Mesenchymal stem cell (in vitro differentiated cells and primary cell): ENCODE data around the gene SLC44A5.
"Not testable (repeated sequence)": the region's sequence is repeated elsewhere in the genome, so short reads cannot be mapped to it uniquely, and the experiment has no call there.

Experiments used
- DNase-seq: peaks from one replicate; pipeline ENCODE4 v3.0.0-alpha.2; 2013
- H2AFZ ChIP-seq: one replicate; pipeline ENCODE4 v1.6.1; 2013; ENCODE audit warnings: low read depth, mild to moderate bottlenecking, control low read depth, inconsistent platforms, low read length, moderate library complexity
- H2AK5ac ChIP-seq: 2 replicates; pipeline ENCODE4 v1.6.1; 2013; ENCODE audit warnings: low read length, moderate library complexity, mild to moderate bottlenecking, inconsistent platforms; ENCODE audit not compliant: severe bottlenecking
- H2BK120ac ChIP-seq: one replicate; pipeline ENCODE4 v1.6.1; 2013; ENCODE audit warnings: low read depth, mild to moderate bottlenecking, inconsistent platforms, low read length, moderate library complexity
- H2BK12ac ChIP-seq, 2 experiments: one replicate each; pipeline ENCODE4 v1.6.1; 2013; ENCODE audit warnings: inconsistent platforms in 2 of 2, low read length in 2 of 2, mild to moderate bottlenecking in 2 of 2, moderate library complexity in 2 of 2, control low read depth in 1 of 2
- H2BK15ac ChIP-seq: one replicate; pipeline ENCODE4 v1.6.1; 2013; ENCODE audit warnings: mild to moderate bottlenecking, low read depth, inconsistent platforms; ENCODE audit not compliant: poor library complexity, severe bottlenecking
- H2BK5ac ChIP-seq: 2 replicates; pipeline ENCODE4 v1.6.1; 2013; ENCODE audit warnings: low read depth, mild to moderate bottlenecking, low read length, control low read depth, inconsistent platforms; ENCODE audit not compliant: poor library complexity, severe bottlenecking
- H3K14ac ChIP-seq, 2 experiments: one replicate each; pipeline ENCODE4 v1.6.1; 2013; ENCODE audit warnings: inconsistent platforms in 2 of 2, low read length in 2 of 2, control low read depth in 1 of 2, mild to moderate bottlenecking in 1 of 2, moderate library complexity in 1 of 2
- H3K18ac ChIP-seq, 2 experiments: one replicate each; pipeline ENCODE4 v1.6.1; 2013; ENCODE audit warnings: inconsistent platforms in 2 of 2, low read length in 2 of 2, control low read depth in 1 of 2, low read depth in 1 of 2, mild to moderate bottlenecking in 1 of 2
- H3K23ac ChIP-seq, 2 experiments: one replicate each; pipeline ENCODE4 v1.6.1; 2013; ENCODE audit warnings: inconsistent platforms in 2 of 2, low read length in 2 of 2, mild to moderate bottlenecking in 2 of 2, moderate library complexity in 2 of 2, control low read depth in 1 of 2
- H3K27ac ChIP-seq: 2 replicates; pipeline ENCODE4 v1.5.1; 2013; ENCODE audit warnings: mild to moderate bottlenecking, moderate library complexity, low read length, control low read depth, inconsistent platforms; ENCODE audit not compliant: poor library complexity, severe bottlenecking
- H3K27me3 ChIP-seq, 2 experiments: 2 replicates each; pipeline versions ENCODE4 v1.6.1 to v1.7.0; 2013; ENCODE audit warnings: low read length in 2 of 2, mild to moderate bottlenecking in 2 of 2, moderate library complexity in 2 of 2, control low read depth in 1 of 2, inconsistent platforms in 1 of 2; ENCODE audit not compliant: control insufficient read depth in 1 of 2, insufficient read depth in 1 of 2
- H3K36me3 ChIP-seq, 2 experiments: 2 replicates each; pipeline versions ENCODE4 v1.6.1 to v1.7.0; 2013; ENCODE audit warnings: low read length in 2 of 2, control low read depth in 1 of 2, inconsistent platforms in 1 of 2, low read depth in 1 of 2, mild to moderate bottlenecking in 1 of 2; ENCODE audit not compliant: insufficient read depth in 2 of 2, control insufficient read depth in 1 of 2
- H3K4ac ChIP-seq, 2 experiments: one replicate each; pipeline ENCODE4 v1.6.1; 2013; ENCODE audit warnings: inconsistent platforms in 2 of 2, low read length in 2 of 2, mild to moderate bottlenecking in 2 of 2, moderate library complexity in 2 of 2, control low read depth in 1 of 2, low read depth in 1 of 2
- H3K4me1 ChIP-seq: 2 replicates; pipeline ENCODE4 v1.6.1; 2013; ENCODE audit warnings: low read depth, low read length, control low read depth; ENCODE audit not compliant: control insufficient read depth, insufficient read depth
- H3K4me2 ChIP-seq: 2 replicates; pipeline ENCODE4 v1.6.1; 2013; ENCODE audit warnings: low read length, mild to moderate bottlenecking, inconsistent platforms; ENCODE audit not compliant: poor library complexity, severe bottlenecking
- H3K4me3 ChIP-seq, 2 experiments: 2 replicates each; pipeline versions ENCODE4 v1.5.1 to v1.7.0; 2013; ENCODE audit warnings: low read length in 2 of 2, mild to moderate bottlenecking in 2 of 2, control low read depth in 1 of 2, low read depth in 1 of 2; ENCODE audit not compliant: insufficient read depth in 1 of 2
- H3K79me1 ChIP-seq: replicated peaks from 2 replicates; pipeline ENCODE4 v1.6.1; 2013; ENCODE audit warnings: mild to moderate bottlenecking, control low read depth, low read length, inconsistent platforms; ENCODE audit not compliant: poor library complexity, severe bottlenecking
- H3K9ac ChIP-seq: 2 replicates; pipeline ENCODE4 v1.7.0; 2013; ENCODE audit warnings: mild to moderate bottlenecking, low read length, moderate library complexity
- H3K9me3 ChIP-seq: 2 replicates; pipeline ENCODE4 v1.7.0; 2013; ENCODE audit warnings: mild to moderate bottlenecking, low read length; ENCODE audit not compliant: control insufficient read depth
- H4K8ac ChIP-seq: one replicate; pipeline ENCODE4 v1.6.1; 2013; ENCODE audit warnings: inconsistent platforms, mild to moderate bottlenecking, low read length, moderate library complexity
- H4K91ac ChIP-seq: one replicate; pipeline ENCODE4 v1.6.1; 2013; ENCODE audit warnings: mild to moderate bottlenecking, low read length, inconsistent platforms
- WGBS: methylation state at CpG from one replicate; pipeline ENCODE4 v1.1.7; 2013; ENCODE audit warnings: mixed read lengths; 5-methylcytosine and 5-hydroxymethylcytosine counted together

Gene SLC44A5

GRCh38 chr1:75375476-75376447 lies 235.2 kb downstream of the SLC44A5 start:
- 74% methylated on average over 21 of the region's 25 CpGs for WGBS
- DNase-seq, H3K4me3 ChIP-seq, H3K9me3 ChIP-seq, H2BK15ac ChIP-seq, H3K18ac ChIP-seq, H2AFZ ChIP-seq, H4K91ac ChIP-seq, H3K4me1 ChIP-seq, H3K36me3 ChIP-seq, H3K14ac ChIP-seq, H4K8ac ChIP-seq, H3K4ac ChIP-seq, H2AK5ac ChIP-seq, H3K79me1 ChIP-seq, H2BK120ac ChIP-seq, H3K23ac ChIP-seq, H3K9ac ChIP-seq, H2BK12ac ChIP-seq, H2BK5ac ChIP-seq, H3K4me2 ChIP-seq, H3K27me3 ChIP-seq, H3K27ac ChIP-seq: not testable (repeated sequence)

- H2AFZ ChIP-seq = no peak overlapping the region
Observed at GRCh38 chr1:75373542-75374159, 237.3 kb downstream of the SLC44A5 start.

GRCh38 chr1:75366595-75366994 lies 244.3 kb downstream of the SLC44A5 start:
- H3K14ac ChIP-seq = no peak overlapping the region
- no peaks in the 10 kb centered on the region for H3K27me3 ChIP-seq
- no peak overlapping the region for H3K18ac ChIP-seq
- H3K4me1 ChIP-seq = no peaks in the 10 kb centered on the region
- H3K4me3 ChIP-seq = no peak overlapping the region
- no peak overlapping the region for H2BK120ac ChIP-seq
- no CpG with 5 or more reads among the region's 1 CpG for WGBS
- H3K27ac ChIP-seq = no peak overlapping the region
- H2BK5ac ChIP-seq = no peak overlapping the region
- no peak overlapping the region for H3K9ac ChIP-seq
- no peak overlapping the region for H2AK5ac ChIP-seq
- H2BK12ac ChIP-seq = no peak overlapping the region
- no peak overlapping the region for H4K8ac ChIP-seq
- no peak overlapping the region for H4K91ac ChIP-seq
- H3K79me1 ChIP-seq = no peaks in the 10 kb centered on the region
- peaks cover 52% of the 10 kb centered on the region for H3K9me3 ChIP-seq
- no peak overlapping the region for H3K23ac ChIP-seq
- no peak overlapping the region for H3K4ac ChIP-seq
- no peaks in the 10 kb centered on the region for H3K36me3 ChIP-seq
- no peak for DNase-seq
- no peak overlapping the region for H2AFZ ChIP-seq
- H3K4me2 ChIP-seq = no peak overlapping the region
- no peak overlapping the region for H2BK15ac ChIP-seq

More at GRCh38 chr1:75373542-75374159, 237.3 kb downstream of the SLC44A5 start:
- no peak for DNase-seq
- Histone ChIP-seq H3K4me3 (no peak overlapping the region), H3K23ac (no peak overlapping the region), H4K91ac (no peak overlapping the region), H3K9me3 (peaks cover 15% of the 10 kb centered on the region), H3K79me1 (no peaks in the 10 kb centered on the region), H2BK120ac (no peak overlapping the region), H2BK5ac (no peak overlapping the region), H2AK5ac (no peak overlapping the region), H3K18ac (no peak overlapping the region), H3K4ac (no peak overlapping the region), H4K8ac (no peak overlapping the region), H3K27ac (no peak overlapping the region), H3K4me1 (no peaks in the 10 kb centered on the region), H3K4me2 (no peak overlapping the region), H3K36me3 (no peaks in the 10 kb centered on the region), H3K14ac (no peak overlapping the region), H3K27me3 (no peaks in the 10 kb centered on the region), H2BK15ac (no peak overlapping the region), H3K9ac (no peak overlapping the region), H2BK12ac (no peak overlapping the region)
- WGBS = 73% methylated on average over 5 of the region's 5 CpGs

GRCh38 chr1:75361260-75361659 lies 249.7 kb downstream of the SLC44A5 start:
- Histone ChIP-seq H3K9ac (no peak overlapping the region), H3K4me3 (no peak overlapping the region), H2BK12ac (no peak overlapping the region), H3K79me1 (no peaks in the 10 kb centered on the region), H3K18ac (no peak overlapping the region), H4K91ac (no peak overlapping the region), H3K4ac (no peak overlapping the region), H3K4me2 (no peak overlapping the region), H4K8ac (no peak overlapping the region), H3K23ac (no peak overlapping the region), H2BK5ac (no peak overlapping the region), H3K27me3 (no peaks in the 10 kb centered on the region), H2AK5ac (no peak overlapping the region), H3K9me3 (peaks cover 22% of the 10 kb centered on the region), H2BK15ac (no peak overlapping the region), H3K27ac (no peak overlapping the region), H2AFZ (no peak overlapping the region), H3K4me1 (no peaks in the 10 kb centered on the region), H3K14ac (no peak overlapping the region), H2BK120ac (no peak overlapping the region), H3K36me3 (no peaks in the 10 kb centered on the region)
- no CpG with 5 or more reads among the region's 2 CpGs for whole genome bisulfite sequencing
- DNase-seq = no peak
